PC-9 (cell line): Measurements from ENCODE around the gene NELL2.

Experiments
- CTCF ChIP-seq: fragments of 200-600 bp; sonication (generic); conservative IDR thresholded peaks from 2 replicates; pipeline ENCODE4 v1.6.1; 2017; ENCODE audit warnings: mixed run types, antibody characterized with exemption, mild to moderate bottlenecking, moderate library complexity
- EZH2 ChIP-seq: fragments of 200-600 bp; sonication (generic); IDR thresholded peaks from 2 replicates; pipeline ENCODE4 v1.8.0; 2017; ENCODE audit warnings: antibody characterized with exemption, low read depth

DNA sequence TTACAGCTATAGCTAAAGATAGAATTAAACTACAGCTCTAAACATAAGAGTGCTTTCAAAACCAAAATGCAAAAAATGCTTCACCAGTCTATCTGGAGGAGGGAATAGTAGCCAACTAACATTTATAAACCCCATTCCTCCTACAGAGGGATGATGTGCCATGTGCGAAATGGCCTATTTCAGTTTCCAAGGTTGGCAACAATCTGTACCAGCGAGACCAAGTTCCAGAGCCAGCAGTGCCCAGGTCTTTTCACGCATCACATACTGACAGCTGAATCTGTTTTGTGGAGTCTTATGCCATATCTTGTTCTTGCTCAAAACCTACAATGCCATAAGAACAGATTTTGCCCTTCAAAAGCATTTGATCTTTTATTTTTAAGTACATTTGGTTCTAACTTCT is 24.5 kb downstream of the NELL2 start:
- TF ChIP-seq CTCF = no peak
- TF ChIP-seq EZH2 = no peak
